Measurements from ENCODE around the gene FNDC3B. TPM values are rescaled to one million over a fixed set of nuclear protein-coding genes. Genes with fewer than 3 reads are reported as not detected.

FNDC3B gene
- total RNA-seq, 2 experiments from 2014 or later, result 10.6 to 12.0 TPM

GRCh38 chr3:172298247-172298646 lies 258.9 kb downstream of the FNDC3B start:
- Mint-ChIP-seq H3K27ac (no peak overlapping the region), H3K27me3 (no peaks in the 10 kb centered on the region), H3K4me3 (no peak overlapping the region), H3K9me3 (no peaks in the 10 kb centered on the region), H3K36me3 (ENCODE audit: low read depth) (peaks cover 12% of the 10 kb centered on the region), H3K4me1 (ENCODE audit: low read depth) (no peaks in the 10 kb centered on the region)
- no peak for ATAC-seq
- intact Hi-C loops (cut with micrococcal nuclease), result no loop called here
- no peak for TF ChIP-seq CTCF (IDR thresholded peaks at IDR 0.05)
- ChIA-PET POLR2A (no interaction called here), CTCF (interaction anchor here (1.5 kb wide), 1 partner anchor 43 kb away, joined by 5 read pairs; no protein-coding TSS in a partner anchor)
- no peak for DNase-seq

GRCh38 chr3:172300187-172300586 lies 260.8 kb downstream of the FNDC3B start:
- Mint-ChIP-seq H3K9me3 (no peaks in the 10 kb centered on the region), H3K27me3 (no peaks in the 10 kb centered on the region), H3K4me3 (no peak overlapping the region), H3K36me3 (ENCODE audit: low read depth) (peaks cover 10% of the 10 kb centered on the region), H3K4me1 (ENCODE audit: low read depth) (no peaks in the 10 kb centered on the region), H3K27ac (no peak overlapping the region)
- ATAC-seq (no peak), DNase-seq (no peak)
- POLR2A ChIA-PET, result no interaction called here
- intact Hi-C loops (cut with micrococcal nuclease), result loop anchor here (10.0 kb wide), 1 partner anchor 265 kb away; the partner anchor contains the start of gene FNDC3B
- TF ChIP-seq CTCF (IDR thresholded peaks at IDR 0.05), result no peak
- CTCF ChIA-PET, result interaction anchor here (0.9 to 1.2 kb wide), 4 partner anchors 31 to 376 kb away, joined by 3 read pairs; no protein-coding TSS in a partner anchor

DNA sequence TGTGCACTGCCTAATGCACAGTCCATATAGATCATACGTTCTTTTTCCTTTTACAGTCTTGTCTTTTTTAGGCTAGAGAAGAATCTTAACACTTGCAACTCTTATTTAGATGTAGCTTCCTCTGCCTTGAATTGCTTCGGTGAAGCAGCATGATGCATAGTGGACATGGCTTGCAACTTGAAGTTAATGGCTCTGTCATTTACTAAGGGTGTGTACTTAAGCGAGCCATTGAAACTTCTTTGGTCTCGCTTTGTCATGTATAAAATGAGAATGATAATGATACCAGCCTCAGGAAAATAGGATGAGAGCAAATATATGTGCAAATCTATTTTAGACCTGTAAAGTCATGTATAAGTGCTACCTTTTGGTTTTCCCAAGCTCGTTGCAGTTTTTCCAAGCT lies 261.5 kb downstream of the FNDC3B start:
- H3K9me3 Mint-ChIP-seq, result no peaks in the 10 kb centered on the region

GRCh38 chr3:172302203-172302602 lies 262.8 kb downstream of the FNDC3B start:
- POLR2A ChIA-PET, result no interaction called here
- H3K4me3 Mint-ChIP-seq, result no peak overlapping the region
- intact Hi-C loops (cut with micrococcal nuclease), result loop anchor here (10.0 kb wide), 1 partner anchor 267 kb away; the partner anchor contains the start of gene FNDC3B
- no peak overlapping the region for H3K27ac Mint-ChIP-seq
- H3K27me3 Mint-ChIP-seq, result no peaks in the 10 kb centered on the region
- DNase-seq (no peak), ATAC-seq (no peak)
- no peaks in the 10 kb centered on the region for H3K9me3 Mint-ChIP-seq
- no peaks in the 10 kb centered on the region for H3K4me1 Mint-ChIP-seq (ENCODE audit: low read depth)
- peaks cover 7% of the 10 kb centered on the region for H3K36me3 Mint-ChIP-seq (ENCODE audit: low read depth)
- no peak for TF ChIP-seq CTCF (IDR thresholded peaks at IDR 0.05)
- CTCF ChIA-PET, result interaction anchor here (1.3 kb wide), 2 partner anchors 29 to 30 kb away, joined by 3 read pairs; no protein-coding TSS in a partner anchor

More for the DNA sequence above, 261.5 kb downstream of the FNDC3B start:
- Mint-ChIP-seq H3K27me3 (no peaks in the 10 kb centered on the region), H3K36me3 (ENCODE audit: low read depth) (peaks cover 10% of the 10 kb centered on the region), H3K27ac (no peak overlapping the region), H3K4me1 (ENCODE audit: low read depth) (no peaks in the 10 kb centered on the region), H3K4me3 (no peak overlapping the region)
- intact Hi-C loops (cut with micrococcal nuclease), result loop anchor here (10.0 kb wide), 1 partner anchor 266 kb away; the partner anchor contains the start of gene FNDC3B
- CTCF ChIA-PET, result interaction anchor here (0.9 to 1.3 kb wide), 4 partner anchors 30 to 377 kb away, joined by 3 read pairs; no protein-coding TSS in a partner anchor
- DNase-seq (no peak), ATAC-seq (no peak)
- no peak for TF ChIP-seq CTCF (IDR thresholded peaks at IDR 0.05)
- POLR2A ChIA-PET, result no interaction called here

- no peaks in the 10 kb centered on the region for H3K27me3 Mint-ChIP-seq
- no peak for ATAC-seq
- no peaks in the 10 kb centered on the region for H3K9me3 Mint-ChIP-seq
- intact Hi-C loops (cut with micrococcal nuclease), result loop anchor here (10.0 kb wide), 1 partner anchor 268 kb away; the partner anchor contains the start of gene FNDC3B
- ChIA-PET CTCF (no interaction called here), POLR2A (no interaction called here)
- DNase-seq, result no peak
- no peak overlapping the region for H3K4me3 Mint-ChIP-seq
- H3K4me1 Mint-ChIP-seq (ENCODE audit: low read depth), result no peaks in the 10 kb centered on the region
- peaks cover 13% of the 10 kb centered on the region for H3K36me3 Mint-ChIP-seq (ENCODE audit: low read depth)
- H3K27ac Mint-ChIP-seq, result no peak overlapping the region
- TF ChIP-seq CTCF (IDR thresholded peaks at IDR 0.05), result no peak
Observed at GRCh38 chr3:172303181-172303580, 263.8 kb downstream of the FNDC3B start.

Measured in activated CD8-positive, alpha-beta T cell treated with anti-CD3 and anti-CD28 coated beads for 36 hours (primary cell).